Skeletal muscle satellite cell (primary cell): ENCODE results near the gene HNRNPU.
"Not testable (repeated sequence)": the region's sequence is repeated elsewhere in the genome, so short reads cannot be mapped to it uniquely, and the experiment has no call there.

ENCODE experiments used
- H3K27me3 ChIP-seq: 2 replicates; pipeline ENCODE4 v1.7.0; 2013; ENCODE audit warnings: low read length; ENCODE audit not compliant: control insufficient read depth, insufficient read depth
- H3K36me3 ChIP-seq: 2 replicates; pipeline ENCODE4 v1.7.0; 2013; ENCODE audit warnings: mild to moderate bottlenecking, control low read depth, low read length; ENCODE audit not compliant: insufficient read depth
- H3K4me1 ChIP-seq: 2 replicates; pipeline ENCODE4 v1.7.0; 2013; ENCODE audit warnings: low read length; ENCODE audit not compliant: control insufficient read depth, insufficient read depth
- H3K4me2 ChIP-seq: 2 replicates; pipeline ENCODE4 v1.7.0; 2013; ENCODE audit warnings: mild to moderate bottlenecking, low read length
- H3K4me3 ChIP-seq: 2 replicates; pipeline ENCODE4 v1.7.0; 2013; ENCODE audit warnings: low read length
- H3K9ac ChIP-seq: 2 replicates; pipeline ENCODE4 v1.7.0; 2013; ENCODE audit warnings: mild to moderate bottlenecking, low read depth, low read length, moderate library complexity
- H3K9me3 ChIP-seq: replicated peaks from 2 replicates; pipeline ENCODE4 v1.7.0; 2013; ENCODE audit warnings: mild to moderate bottlenecking, control low read depth, low read length

The HNRNPU gene

GRCh38 chr1:244836135-244836521 is 28.2 kb downstream of the HNRNPU start:
- Histone ChIP-seq H3K9me3 (no peaks in the 10 kb centered on the region), H3K36me3 (peaks cover 30% of the 10 kb centered on the region), H3K4me1 (peaks cover 34% of the 10 kb centered on the region), H3K4me2 (peak overlapping the region; percentile 87), H3K4me3 (peak overlapping the region; percentile 91), H3K27me3 (no peaks in the 10 kb centered on the region), H3K9ac (peak overlapping the region; percentile 97)

- H3K9me3 ChIP-seq = no peaks in the 10 kb centered on the region
- no peaks in the 10 kb centered on the region for H3K27me3 ChIP-seq
- peaks cover 38% of the 10 kb centered on the region for H3K4me1 ChIP-seq
- H3K4me3 ChIP-seq = peak within 1 kb of the TSS; percentile 91
- H3K9ac ChIP-seq = peak within 1 kb of the TSS; percentile 97
- peaks cover 24% of the 10 kb centered on the region for H3K36me3 ChIP-seq
- peak within 1 kb of the TSS; percentile 87 for H3K4me2 ChIP-seq
Observed at GRCh38 chr1:244835276-244836134, 28.8 kb downstream of the HNRNPU start, which contains the start of gene COX20. COX20 (plus strand) TSS chr1:244835658; CDS start chr1:244835715, 57 bp downstream.

DNA sequence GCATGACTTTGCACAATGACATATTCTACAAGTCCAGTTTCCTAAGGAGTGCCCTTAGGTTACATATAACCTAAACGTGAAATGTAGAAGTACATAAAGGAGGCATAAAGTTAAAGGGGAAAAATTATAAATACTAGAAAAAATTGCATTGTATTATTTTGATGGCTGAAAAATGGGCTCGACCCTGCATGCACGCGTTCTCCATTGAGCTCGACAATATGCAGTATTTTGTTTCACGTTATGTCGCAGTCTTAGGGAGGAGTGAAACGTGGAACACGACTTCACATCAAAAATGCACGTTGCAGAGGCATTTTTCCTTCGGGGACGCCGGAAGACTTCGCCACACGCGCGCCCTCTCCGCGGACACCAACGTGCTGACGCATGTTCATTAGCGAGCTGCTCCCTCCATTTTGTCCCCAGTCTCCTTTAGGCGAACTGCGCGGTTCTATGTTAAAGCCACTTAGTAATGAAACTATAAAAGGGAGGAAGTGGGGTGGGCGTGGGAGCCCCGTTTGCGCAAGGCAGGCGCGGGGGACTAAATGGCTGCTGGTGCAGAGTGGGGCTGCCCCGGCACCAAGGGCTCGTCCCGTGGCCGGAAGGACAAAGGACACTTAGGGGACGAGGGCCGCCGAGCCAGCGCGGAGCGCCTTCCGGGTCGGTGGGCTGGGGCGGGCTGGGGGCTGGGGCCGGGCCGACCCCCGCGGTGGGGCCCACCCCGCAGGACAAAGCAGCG is 29.6 kb downstream of the HNRNPU start:
- Histone ChIP-seq H3K36me3 (peaks cover 16% of the 10 kb centered on the region), H3K4me1 (peaks cover 43% of the 10 kb centered on the region), H3K27me3 (no peaks in the 10 kb centered on the region), H3K9me3 (no peaks in the 10 kb centered on the region), H3K4me3 (peak overlapping the region; percentile 91), H3K9ac (peak overlapping the region; percentile 97), H3K4me2 (peak overlapping the region; percentile 87)

DNA sequence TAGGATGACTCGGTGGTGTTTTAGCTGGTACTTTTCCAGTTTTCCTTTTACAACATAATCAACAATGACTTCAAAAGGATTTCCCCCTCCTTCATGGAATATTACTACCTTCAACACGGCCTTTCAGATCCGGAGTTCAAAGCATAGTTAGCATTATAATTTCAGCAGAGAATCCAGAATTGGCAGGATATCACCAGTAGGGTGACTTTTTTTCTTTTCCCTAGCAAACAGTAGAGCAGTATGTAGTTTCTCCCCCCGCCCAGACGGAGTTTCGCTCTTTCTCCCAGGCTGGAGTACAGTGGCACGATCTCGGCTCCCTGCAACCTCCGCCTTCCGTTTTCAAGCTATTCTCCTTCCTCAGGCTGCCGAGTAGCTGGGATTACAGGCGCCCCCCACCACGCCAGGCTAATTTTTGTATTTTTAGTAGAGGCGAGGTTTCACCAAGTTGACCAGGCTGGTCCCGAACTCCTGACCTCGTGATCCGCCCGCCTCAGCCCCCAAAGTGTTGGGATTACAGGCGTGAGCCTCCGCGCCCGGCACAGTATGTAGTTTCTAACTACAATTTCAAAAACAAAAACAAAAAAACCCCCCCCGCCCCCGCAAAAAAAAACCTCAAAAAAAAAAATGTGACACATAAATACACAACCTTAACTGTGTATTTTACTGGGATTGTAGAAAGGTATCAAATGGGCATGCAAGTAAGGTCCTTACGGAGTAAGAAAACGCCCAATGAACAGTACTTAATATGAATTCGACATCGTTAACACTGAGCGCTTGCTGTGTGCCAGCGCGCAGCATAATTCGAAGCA is 30.4 kb downstream of the HNRNPU start:
- Histone ChIP-seq H3K4me3 (peak overlapping the region; percentile 91), H3K9me3 (no peaks in the 10 kb centered on the region), H3K4me2 (peak overlapping the region; percentile 87), H3K36me3 (peaks cover 8% of the 10 kb centered on the region), H3K9ac (peak overlapping the region; percentile 97), H3K4me1 (peaks cover 43% of the 10 kb centered on the region), H3K27me3 (no peaks in the 10 kb centered on the region)

DNA sequence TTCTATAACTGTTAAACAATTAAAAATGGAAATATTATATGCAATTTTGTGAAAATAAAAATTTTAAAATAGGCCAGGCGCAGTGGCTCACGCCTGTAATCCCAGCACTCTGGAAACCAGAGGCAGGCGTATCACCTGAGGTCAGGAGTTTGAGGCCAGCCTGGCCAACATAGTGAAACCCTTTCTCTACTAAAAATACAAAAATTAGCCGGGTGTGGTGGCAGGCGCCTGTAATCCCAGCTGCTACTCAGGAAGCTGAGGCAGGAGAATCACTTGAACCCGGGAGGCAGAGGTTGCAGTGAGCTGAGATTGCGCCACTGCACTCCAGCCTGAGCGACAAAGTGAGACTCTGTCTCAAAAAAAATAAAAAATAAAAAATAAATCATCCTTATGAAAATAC is 31.1 kb downstream of the HNRNPU start:
- H3K4me3 ChIP-seq = peak overlapping the region; percentile 91
- not testable (repeated sequence) for H3K9me3 ChIP-seq, H3K27me3 ChIP-seq, H3K36me3 ChIP-seq
- H3K4me2 ChIP-seq = peak overlapping the region; percentile 87
- H3K9ac ChIP-seq = peak overlapping the region; percentile 97
- peaks cover 40% of the 10 kb centered on the region for H3K4me1 ChIP-seq

DNA sequence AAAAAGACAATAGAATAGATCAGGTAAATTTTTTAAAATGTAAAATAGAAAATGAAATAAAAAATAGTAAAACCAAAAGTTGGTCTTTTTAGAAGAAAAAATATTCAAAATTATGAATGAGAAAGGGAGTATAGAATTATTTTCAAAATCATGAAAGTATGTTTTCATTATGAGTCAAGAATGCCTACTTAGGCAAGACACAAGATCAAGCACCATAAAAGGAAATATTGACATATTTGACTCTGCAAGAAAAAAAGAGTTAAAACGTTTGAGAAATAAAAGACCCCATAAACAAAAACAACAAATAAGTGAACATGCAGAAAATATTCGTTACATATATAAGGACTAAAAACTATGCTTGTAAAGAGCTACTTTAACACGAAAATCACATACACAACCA is 33.7 kb downstream of the HNRNPU start:
- Histone ChIP-seq H3K4me3 (no peak overlapping the region), H3K36me3 (no peaks in the 10 kb centered on the region), H3K9me3 (no peaks in the 10 kb centered on the region), H3K9ac (peak overlapping the region; percentile 14), H3K4me1 (peaks cover 32% of the 10 kb centered on the region), H3K4me2 (no peak overlapping the region), H3K27me3 (no peaks in the 10 kb centered on the region)

GRCh38 chr1:244826712-244827111 is 37.6 kb downstream of the HNRNPU start:
- H3K36me3 ChIP-seq = no peaks in the 10 kb centered on the region
- H3K4me3 ChIP-seq = no peak overlapping the region
- H3K9ac ChIP-seq = no peak overlapping the region
- no peaks in the 10 kb centered on the region for H3K27me3 ChIP-seq
- no peaks in the 10 kb centered on the region for H3K9me3 ChIP-seq
- peaks cover 20% of the 10 kb centered on the region for H3K4me1 ChIP-seq
- H3K4me2 ChIP-seq = peak overlapping the region; percentile 28

GRCh38 chr1:244822878-244823277 is 41.5 kb downstream of the HNRNPU start:
- Histone ChIP-seq H3K9me3 (no peaks in the 10 kb centered on the region), H3K36me3 (no peaks in the 10 kb centered on the region), H3K4me2 (no peak overlapping the region), H3K27me3 (no peaks in the 10 kb centered on the region), H3K4me3 (no peak overlapping the region), H3K4me1 (peaks cover 7% of the 10 kb centered on the region), H3K9ac (no peak overlapping the region)

- Histone ChIP-seq H3K9ac (no peak overlapping the region), H3K36me3 (no peaks in the 10 kb centered on the region), H3K4me3 (no peak overlapping the region), H3K9me3 (no peaks in the 10 kb centered on the region), H3K4me1 (peaks cover 1% of the 10 kb centered on the region), H3K4me2 (no peak overlapping the region), H3K27me3 (no peaks in the 10 kb centered on the region)
Observed at GRCh38 chr1:244821134-244821533, 43.2 kb downstream of the HNRNPU start.

GRCh38 chr1:244820131-244820530 is 44.2 kb downstream of the HNRNPU start:
- no peak overlapping the region for H3K4me3 ChIP-seq
- no peak overlapping the region for H3K4me2 ChIP-seq
- no peaks in the 10 kb centered on the region for H3K9me3 ChIP-seq
- H3K9ac ChIP-seq = no peak overlapping the region
- no peaks in the 10 kb centered on the region for H3K36me3 ChIP-seq
- H3K4me1 ChIP-seq = no peaks in the 10 kb centered on the region
- no peaks in the 10 kb centered on the region for H3K27me3 ChIP-seq

- H3K27me3 ChIP-seq = no peaks in the 10 kb centered on the region
- no peaks in the 10 kb centered on the region for H3K36me3 ChIP-seq
- H3K4me3 ChIP-seq = no peak overlapping the region
- H3K9ac ChIP-seq = no peak overlapping the region
- H3K4me2 ChIP-seq = no peak overlapping the region
- no peaks in the 10 kb centered on the region for H3K9me3 ChIP-seq
- H3K4me1 ChIP-seq = no peaks in the 10 kb centered on the region
Observed at GRCh38 chr1:244817415-244817894, 46.9 kb downstream of the HNRNPU start.
